Stimulated activated CD4-positive, alpha-beta T cell treated with anti-CD3 and anti-CD28 coated beads, TNF-alpha, amount 100 ng/mL, for 48 hours (primary cell): ENCODE data around the gene LBHD2.
A peak's percentile ranks its signal among the peaks of the same experiment; 100 is the strongest.
"Not testable (repeated sequence)": the region's sequence is repeated elsewhere in the genome, so short reads cannot be mapped to it uniquely, and the experiment has no call there.

Source experiments
- DNase-seq, 3 donors: peaks; one replicate each; pipeline ENCODE4 v3.0.0-alpha.2; 2020; ENCODE audit warnings: low read depth in 3 of 3

LBHD2 gene

DNA sequence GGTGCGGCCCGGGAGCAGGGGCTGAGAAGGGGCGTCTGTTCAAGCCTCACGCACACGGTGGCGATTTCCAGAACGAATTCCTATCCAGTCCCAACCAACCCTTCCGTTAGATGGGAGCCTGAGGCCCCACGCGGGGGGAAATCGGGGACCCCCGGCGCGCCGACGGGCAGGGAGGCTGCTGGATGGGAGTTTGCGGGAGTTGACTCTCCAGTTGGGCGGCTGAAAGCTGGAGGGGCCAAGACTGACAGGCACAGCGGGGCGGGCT is 20.3 kb downstream of the LBHD2 start:
- DNase-seq = no peak

DNA sequence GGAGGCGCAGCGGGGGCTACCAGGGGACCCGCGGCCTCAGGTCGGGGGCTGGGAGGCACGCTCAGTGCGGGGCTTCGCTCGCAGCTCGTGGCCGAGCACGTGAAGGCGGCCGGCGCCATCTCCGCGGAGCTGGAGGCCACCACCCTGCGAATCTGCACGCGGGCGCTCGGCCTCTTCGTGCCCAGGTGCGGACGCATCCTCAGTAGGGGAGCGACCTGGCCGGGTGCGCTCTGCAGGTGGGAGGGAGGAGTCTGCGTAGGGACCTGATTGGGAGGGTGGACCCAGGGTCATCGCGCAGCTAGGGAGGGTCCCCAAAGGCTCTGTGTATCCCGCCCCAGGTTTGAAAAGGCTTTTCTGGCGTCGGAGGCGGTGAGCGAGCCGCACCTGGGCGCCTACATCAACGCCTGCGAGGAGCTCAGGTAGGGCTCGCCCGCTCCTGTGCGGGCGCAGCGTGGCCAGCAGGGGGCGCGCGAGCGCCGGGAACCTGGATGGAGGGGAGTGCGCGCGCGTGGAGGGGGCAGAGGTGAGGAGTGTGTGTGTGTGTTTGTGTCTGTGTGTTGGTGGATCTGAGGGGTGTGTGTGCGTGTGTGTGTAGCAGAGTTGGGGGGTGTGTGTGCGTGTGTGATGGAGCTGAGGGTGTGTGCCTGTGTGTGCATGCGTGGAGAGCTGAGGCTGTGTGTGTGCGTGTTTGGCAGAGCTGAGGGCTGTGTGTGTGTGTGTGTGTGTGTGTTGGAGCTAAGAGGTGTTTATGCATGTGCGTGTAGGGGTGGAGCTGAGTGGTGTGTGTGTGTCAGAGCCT is 20.8 kb downstream of the LBHD2 start:
- DNase-seq = peak; percentile 43 to 65 (median 46)

DNA sequence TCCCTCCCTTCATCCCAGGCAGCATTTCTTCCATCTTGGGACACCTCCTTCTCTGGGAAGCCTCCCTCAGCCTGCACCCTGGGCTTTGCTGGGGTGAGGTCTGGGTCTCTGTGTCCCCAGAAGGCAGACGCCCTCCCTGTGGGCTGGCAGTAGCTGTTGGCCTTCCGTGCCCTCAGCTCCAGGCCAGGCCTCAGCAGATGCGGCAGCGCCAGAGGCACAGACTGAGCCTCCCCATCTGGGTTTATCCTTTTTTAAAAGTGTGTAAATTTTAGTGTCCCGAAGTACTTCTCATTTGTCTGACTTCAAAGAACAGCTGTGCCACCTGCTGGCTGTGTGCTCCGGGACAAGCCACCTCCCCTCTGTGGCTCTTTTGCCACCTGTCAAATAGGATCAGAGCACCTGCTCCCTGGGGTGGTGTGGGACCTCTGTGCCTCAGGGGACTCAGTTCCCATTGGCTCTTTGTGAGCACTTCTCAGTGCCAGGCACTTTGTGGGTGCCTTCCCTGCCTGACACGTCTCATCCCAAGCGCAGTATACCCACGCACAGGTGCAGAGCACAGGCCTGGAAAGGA is 21.7 kb downstream of the LBHD2 start:
- DNase-seq = no peak

DNA sequence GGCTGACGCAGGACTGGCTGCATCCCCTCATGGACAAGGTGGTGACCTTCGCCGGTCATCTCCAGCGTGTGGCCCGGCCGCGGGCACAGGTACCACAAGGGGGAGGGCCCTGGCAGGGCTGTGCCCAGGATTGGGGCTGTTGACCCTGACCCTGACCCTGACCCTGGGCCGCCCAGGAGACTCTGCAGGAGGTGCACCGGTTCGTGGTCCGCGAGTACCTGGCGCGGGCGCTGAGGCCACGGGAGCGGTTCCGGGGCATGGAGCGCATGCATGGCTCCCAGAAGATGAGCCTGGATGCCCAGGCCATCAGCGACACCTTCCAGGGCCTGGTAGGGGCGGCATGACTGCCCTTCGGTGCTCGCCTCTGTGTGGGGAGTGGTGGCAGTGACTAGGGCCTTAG is 23.4 kb downstream of the LBHD2 start:
- no peak for DNase-seq

DNA sequence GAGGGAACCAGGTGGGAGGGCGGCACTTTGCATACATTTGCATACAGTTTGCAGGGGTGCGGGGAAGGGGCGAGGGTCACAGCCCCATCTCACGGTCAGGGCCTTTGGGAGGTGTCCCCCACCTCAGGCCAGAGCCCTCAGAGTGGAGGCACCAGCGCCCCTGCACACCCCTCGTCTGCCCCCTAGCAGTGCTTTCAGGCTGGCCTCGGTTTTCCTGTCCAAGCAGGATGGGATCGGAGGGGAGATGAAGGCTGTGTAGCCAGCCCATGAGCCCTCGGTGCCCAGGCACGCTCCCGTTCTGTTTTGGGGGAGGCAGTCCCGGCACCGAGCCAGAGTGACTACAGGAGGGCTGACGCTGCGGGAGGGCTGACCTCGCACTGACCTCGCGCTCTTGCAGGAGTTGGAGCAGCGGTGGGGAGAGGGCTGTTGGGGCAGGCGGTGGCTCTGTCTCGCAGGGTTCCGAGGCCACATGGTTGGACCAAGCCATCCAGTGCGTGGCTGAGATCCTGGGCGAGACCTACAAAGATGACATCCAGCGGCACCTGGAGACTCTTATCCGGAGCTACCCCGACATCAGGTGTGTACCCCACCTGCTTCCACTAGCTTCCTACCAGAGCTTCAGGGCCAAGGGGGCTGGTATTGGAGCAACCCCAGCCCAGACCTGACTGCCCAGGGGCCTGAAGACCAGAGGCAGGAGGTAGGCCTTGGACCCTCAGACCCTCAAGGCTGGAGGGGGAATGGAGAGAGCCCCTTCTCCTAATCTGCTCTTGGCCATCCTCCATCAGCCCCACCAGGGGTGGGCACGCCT is 24.1 kb downstream of the LBHD2 start:
- no peak for DNase-seq

DNA sequence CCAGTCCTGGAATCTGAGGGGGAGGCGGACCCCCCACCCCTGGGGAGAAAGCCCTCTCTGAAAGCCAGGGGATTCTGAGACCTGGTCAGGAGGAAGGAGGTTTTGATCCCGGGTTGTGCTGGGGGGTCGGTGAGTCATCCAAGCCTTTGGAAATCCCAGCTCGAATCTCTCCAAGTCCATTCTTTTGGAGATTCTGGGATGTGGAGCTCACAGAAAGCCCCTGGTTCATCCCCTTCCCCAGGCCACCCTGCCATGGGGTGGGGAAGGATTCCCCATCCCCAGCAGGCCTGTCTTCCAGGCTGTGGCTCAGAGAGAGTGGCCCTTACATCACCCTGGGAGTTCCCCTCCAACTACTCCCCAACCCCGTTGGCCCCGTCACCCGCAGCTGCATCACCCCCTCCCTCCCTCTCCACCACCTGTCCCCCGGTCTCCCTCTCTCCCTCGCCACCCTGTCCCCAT is 24.8 kb downstream of the LBHD2 start:
- no peak for DNase-seq

DNA sequence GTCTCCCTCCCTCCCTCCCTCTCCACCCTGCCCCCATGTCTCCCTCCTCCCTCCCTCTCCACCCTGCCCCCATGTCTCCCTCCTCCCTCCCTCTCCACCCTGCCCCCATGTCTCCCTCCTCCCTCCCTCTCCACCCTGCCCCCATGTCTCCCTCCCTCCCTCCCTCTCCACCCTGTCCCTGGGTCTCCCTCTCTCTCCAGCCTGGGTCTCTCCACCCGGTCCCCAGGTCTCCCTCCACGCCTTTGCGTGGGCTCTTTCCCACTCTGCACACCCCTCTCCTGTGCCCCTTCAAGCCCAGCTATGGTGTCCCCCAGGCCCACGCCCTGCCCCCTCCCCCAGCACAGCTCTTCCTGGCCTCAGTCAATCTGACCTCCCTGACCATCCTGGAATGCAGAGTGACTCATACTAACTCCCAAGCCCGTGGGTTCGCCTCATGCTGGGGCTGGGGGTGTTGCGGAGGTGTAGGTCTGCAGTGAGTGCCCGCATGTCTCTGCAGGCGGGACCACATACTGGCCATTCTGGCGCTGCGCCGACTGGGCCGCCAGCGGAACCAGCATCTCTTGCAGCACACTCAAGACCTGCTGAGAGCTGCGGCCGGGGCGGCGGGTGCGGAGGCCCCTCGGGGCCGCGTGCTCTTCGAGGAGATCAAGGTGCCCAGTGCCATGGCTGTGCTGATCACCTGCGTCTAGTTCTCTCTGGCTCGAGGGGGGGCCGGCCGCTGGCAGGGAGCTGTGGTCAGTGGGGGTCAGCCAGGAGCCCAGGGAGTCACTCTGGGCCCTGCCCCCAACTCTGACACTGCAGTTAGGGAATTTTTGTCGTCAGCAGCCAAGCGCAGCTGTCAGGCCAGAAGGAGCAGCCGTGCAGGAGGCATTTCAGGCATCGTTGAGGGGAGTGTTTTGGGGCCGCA is 25.8 kb downstream of the LBHD2 start:
- DNase-seq = no peak

DNA sequence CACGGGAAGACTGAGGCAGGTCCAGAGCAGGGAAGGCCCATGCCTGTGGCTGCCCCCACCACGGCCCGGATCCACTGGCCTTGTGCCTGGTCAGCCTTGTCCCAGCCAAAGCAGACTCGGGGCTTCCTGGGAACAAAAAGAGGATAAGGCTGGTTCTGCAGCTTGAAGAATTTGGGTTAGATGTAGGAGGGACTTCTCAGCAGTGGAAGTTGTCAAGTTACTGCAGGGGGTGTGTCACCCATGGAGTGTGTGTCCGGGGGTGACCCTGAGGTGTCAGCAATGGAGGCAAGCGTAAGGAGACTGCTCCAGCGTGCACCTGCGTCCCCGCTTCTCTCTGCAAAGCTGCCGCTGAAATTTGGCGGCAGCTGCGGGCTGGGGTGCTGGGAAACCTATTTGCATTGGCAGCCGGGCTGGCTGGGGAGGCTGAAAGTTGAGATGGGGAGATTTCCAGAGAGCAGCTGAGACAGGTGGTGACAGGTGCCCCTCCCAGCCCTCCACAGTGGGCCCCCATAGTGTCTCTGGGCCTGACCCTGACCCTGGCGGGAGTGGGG is 26.7 kb downstream of the LBHD2 start:
- no peak for DNase-seq

DNA sequence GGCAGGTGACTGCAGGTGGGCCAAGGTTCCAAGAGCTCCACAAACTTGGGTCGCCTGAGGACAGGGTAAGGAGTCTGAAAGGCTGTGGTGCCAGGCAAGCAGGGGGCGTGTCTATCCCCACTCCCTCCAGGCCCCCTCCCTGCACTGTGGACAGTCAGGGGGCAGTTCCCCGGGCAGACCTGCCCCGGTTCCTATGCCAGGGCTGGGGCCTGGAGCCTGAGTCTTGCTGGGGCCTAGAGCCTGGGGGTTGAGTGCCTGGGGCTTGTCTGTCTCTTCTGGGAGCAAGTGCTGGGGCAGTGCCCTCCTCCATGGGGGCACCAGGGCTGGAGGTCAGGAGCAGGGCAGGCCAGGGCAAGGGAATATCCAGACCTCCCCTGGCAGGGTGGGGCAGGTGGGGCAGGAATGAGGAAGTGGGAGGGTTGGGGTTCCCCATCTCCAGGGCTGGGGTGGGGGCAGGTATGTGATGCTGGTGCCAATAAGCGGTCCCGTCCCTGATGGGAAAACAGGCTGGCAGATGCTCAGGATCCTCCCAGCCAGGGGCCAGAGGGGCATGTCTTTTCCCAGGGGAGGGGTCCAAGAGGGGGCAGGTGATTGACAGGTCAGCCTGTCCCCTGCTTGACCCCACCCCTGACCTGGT is 27.3 kb downstream of the LBHD2 start:
- no peak for DNase-seq

DNA sequence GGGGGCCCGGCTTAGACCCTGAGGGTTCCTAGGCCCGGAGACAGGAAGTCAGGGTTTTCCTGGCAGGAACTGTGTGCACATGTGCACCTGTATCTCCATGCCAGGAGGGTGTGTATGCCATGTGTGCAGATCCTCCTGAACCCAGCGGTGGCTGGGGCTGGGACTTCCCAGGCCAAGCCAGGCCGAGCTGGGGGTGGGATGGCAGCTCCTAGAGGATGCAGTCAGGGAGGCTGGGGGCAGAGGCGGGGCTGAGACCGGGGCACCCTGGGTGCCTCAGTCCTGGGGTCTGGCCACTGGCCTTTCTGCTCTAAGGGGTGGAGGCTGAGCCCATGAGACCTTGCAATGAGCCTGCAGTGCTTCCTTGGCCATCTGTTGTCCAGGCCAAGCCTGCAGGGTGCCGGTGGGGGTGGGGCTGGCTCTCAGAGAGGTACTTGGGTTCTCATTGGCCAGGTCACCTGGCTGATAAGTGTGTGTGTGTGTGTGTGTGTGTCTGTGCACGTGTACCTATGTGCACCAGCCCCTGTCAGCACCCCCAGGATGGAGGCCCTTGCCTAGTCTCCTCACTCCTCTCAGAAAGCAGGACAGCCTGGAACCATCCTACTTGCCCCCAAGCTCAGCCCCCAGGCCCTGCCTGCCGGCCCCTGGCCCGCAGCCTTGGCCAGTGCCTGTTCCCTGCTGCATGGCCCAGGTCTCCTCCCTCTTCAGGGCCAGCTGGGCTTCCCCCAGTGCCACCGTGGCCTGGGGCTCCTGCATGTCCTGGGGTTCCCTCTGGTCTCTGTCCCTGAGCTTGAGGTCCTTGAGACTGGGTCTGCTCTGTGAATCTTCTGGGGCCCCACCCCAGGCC is 28.6 kb downstream of the LBHD2 start:
- DNase-seq = no peak

DNA sequence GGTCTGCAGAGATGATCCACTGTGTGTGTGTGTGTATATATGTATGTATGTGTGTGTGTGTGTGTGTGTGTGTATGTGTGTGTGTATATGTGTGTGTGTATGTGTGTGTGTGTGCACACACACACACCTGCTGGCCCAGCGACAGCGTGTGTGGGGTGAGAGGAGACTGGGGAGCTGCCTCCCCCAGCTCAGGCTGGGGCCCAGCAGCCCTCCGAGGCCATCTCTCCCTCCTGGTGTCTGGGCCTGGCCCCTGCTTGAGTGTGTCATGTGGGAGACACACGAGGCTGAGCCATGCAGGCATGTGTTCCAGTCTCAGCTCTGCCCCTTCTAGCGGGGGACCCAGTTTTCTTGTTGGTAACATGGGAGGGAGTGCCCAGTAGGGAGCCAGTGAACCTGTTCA is 29.3 kb downstream of the LBHD2 start:
- DNase-seq = no peak

DNA sequence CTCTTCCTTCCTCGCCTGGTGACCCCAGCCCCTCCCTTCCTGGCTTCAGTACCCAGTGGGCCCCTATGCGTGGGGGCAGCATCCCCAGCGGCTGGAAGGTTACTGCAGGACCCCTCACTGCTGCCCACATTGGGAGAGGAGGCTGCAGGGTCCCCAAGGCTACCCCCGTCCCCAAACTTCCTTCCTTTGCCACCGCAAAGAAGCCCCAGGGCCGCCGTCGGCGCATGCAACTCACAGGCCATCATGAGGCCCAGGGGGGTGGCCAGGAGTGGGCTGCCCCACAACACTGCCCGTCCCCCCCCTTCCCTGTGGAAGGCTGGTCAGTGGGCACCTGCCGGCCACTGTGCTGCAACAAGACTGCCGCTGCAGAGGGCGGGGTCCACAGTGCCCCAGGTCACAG is 29.8 kb downstream of the LBHD2 start:
- DNase-seq = no peak

DNA sequence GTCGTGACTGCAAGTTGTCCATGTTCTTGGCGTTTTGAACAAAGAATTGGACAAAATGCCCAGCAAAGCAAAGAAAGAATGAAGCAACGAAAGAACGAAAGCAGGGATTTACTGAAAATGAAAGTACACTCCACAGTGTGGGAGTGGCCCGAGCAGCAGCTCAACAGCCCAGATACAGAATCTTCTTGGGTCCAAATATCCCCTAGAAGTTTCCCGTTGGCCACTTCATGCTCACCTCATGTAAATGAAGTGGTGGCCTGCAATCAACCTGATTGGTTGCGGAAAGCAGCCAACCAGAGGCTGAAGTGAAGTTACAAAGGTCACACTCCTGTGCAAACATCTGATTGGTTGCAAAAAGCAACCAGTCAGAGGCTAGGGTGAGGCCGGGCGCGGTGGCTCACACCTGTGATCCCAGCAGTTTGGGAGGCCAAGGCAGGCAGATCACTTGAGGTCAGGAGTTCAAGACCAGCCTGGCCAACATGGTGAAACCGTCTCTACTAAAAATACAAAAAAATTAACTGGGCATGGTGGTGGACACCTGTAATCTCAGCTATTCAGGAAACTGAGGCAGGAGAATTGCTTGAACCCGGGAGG is 31.2 kb downstream of the LBHD2 start:
- not testable (repeated sequence) for DNase-seq

DNA sequence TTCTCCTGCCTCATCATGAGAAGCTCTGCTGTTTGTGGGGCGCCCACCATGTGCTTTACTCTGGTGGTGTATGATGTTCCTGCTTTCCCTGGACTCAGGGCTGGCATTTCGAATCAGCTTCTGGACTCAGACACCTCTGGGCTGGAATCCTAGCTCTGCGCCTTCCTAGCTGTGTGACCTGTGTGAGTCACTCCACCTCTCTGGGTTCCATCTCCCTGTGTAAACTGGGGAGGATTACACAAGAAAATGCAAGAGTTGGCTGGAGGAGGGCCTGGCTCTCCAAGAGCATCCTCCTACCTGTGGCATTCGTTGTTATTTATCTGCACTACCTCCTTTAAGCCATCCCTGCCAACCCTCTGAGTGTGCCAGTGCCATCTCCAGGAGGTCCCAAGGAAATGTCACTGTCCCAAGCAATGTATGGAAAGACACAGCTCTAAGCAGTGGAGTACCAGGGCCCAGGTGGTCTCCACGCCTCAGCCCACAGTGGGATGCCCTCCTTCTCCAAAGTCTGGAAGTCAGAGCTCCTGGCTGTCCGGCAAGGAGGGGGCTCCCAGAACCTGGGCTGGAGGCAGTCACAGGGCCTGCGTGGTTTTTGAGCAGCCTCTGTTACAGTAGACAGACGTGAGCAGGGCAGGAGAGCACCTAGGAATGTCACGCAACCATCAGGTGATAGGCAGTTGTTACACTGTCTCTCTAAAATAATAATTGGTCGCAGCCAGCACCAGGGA is 32.0 kb downstream of the LBHD2 start:
- no peak for DNase-seq

DNA sequence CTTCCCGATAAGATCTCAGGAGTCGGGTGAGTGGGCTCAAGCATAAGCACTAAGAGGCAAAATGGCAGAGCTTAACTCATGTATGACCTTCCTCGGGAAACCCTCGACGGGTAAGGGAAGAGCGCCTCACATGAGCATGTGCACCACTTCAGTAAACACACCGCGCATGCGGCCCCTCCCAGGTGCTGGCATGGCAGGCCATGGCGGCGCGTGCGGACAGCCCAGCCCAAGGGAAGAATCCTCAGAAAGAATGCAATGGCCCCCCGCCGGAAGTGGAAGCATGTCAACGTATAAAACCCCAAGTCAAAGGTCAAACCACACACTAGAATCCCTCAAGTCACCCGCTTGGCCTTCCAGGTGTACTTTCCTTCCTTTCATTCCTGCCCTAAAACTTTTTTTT is 32.6 kb downstream of the LBHD2 start:
- no peak for DNase-seq

DNA sequence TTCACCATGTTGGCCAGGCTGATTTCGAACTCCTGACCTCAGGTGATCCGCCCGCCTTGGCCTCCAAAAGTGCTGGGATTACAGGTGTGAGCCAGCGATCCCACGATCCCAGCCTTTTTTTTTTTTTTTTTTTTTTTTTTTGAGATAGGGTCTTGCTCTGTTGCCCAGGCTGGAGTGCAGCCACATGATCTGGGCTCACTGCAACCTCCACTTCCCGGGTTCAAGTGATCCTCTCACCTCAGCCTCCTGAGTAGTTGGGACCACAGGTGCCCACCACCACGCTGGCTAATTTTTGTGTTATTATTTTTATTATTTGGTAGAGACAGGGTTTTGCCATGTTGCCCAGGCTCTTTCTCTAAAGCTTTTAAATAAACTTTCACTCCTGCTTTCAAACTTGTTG is 33.5 kb downstream of the LBHD2 start:
- DNase-seq = not testable (repeated sequence)

DNA sequence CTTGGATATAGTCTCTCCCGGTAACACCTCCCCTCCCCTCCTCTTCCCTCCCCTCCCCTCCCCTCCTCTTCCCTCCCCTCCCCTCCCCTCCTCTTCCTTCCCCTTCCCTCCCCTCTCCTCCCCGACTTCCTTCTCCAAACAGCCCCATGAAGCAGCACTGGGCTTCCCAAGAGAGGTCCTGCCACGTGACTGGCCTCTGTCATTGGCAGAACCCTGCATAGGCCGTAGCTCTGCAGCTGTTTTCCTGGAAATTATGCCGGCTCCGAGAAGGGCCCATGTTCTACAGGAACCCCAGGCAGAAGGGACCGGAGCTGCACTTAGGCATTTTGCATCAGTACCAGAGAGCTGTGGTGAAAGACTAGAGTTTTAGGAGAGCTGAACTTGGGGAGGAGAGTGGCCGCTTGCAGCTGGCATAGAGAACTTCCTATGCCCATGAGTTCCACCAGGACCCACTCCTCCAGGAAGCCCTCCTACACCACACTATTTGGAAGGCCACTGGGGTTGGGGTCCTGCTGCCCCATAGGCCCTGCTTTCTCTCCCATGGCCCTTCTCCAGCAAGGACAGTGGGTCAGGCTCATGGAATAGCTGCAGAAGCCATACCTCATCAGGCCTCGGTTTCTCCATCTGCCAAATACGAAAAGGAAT is 34.1 kb downstream of the LBHD2 start:
- no peak for DNase-seq

DNA sequence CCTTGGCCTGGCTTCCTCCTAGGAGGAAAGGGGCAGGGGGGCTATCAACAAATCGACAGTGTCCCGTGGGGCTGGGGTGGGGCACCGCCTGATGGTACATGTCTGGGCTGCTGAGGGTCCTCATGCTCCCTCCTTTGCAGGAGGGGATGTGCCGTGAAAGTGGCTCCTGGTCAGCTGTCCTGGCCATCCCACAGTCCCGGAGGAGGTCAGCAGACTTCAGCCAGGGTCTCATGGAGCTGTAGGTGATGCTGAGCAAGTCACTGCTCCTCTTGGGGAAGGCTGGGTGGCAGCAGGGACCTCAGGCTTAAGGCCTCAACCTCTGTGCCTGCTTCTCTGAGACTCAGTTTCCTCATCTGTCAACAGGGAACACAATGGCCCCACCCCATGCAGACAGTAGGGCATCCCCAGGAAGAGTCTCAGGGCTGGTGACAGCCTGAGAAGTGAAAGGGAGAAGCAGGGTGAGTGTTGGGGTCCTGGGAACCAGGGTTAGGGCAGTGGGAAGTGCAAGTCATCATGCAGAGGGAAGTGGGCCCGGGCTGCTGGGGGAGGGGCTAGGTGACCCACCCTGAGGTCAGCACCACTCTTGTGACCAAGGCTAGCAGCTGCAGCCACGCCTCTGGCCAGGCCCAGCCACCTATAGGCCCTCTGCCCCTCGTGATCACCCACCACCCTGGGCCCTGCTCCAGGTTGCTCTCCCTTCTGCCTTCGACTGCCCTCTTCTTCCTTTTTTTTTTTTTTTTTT is 34.8 kb downstream of the LBHD2 start:
- DNase-seq = no peak
